HepG2 (cell line): ENCODE measurements around the gene TDRD9. TPM values are rescaled to one million over a fixed set of nuclear protein-coding genes. Genes with fewer than 3 reads are reported as not detected.

Source experiments
- ATAC-seq: fragments of 200-7000 bp; cut with Tn5 transposase; 3 replicates; pipeline ENCODE4 v1.9.1; 2020; ENCODE audit warnings: mild to moderate bottlenecking, moderate library complexity
- BruUV-seq: library from RNA; stranded (reverse); fragments of 400-500 nt; replicated peaks from 2 replicates; lab custom pipeline; 2021; lab: Mats Ljungman, UMichigan
- CTCF ChIA-PET: fragments of 300-600 bp; formaldehyde crosslinking; extraction: SDS; loops from one replicate; lab custom pipeline; 2021; ENCODE audit warnings: low total read pairs, inconsistent platforms, low intra/inter-chr PET ratio; lab: Yijun Ruan, JAX
- POLR2A ChIA-PET: fragments of 350-600 bp; sonication (Branson Sonifier 250); formaldehyde crosslinking; loops from one replicate; lab custom pipeline; 2020; ENCODE audit warnings: antibody characterized with exemption, inconsistent platforms; lab: Yijun Ruan, JAX
- DNase-seq: peaks from one replicate; pipeline ENCODE4 v3.0.0-alpha.2; 2015; ENCODE audit warnings: low spot score
- FAIRE-seq: peaks from 3 replicates; lab custom pipeline; 2011; peaks lifted over from hg19 to GRCh38; lab: Jason Lieb, UNC
- H2AFZ ChIP-seq: one replicate; pipeline ENCODE4 v1.6.1; 2011; ENCODE audit warnings: low read length, inconsistent platforms
- H3K27ac ChIP-seq: fragments of 300-600 bp; 3 replicates; pipeline ENCODE4 v1.8.0; 2011; ENCODE audit warnings: mixed run types, mild to moderate bottlenecking, mixed read lengths, low read length, inconsistent platforms; ENCODE audit not compliant: insufficient read depth; ENCODE audit errors: extremely low read length
- H3K27me3 ChIP-seq, 2 experiments: fragments of 200-600 bp in 1 of 2; 2 replicates in 1 of 2; 3 replicates in 1 of 2; pipeline versions ENCODE4 v1.6.0 to v1.8.0; 2011; ENCODE audit warnings: low read length in 2 of 2, mild to moderate bottlenecking in 2 of 2, moderate library complexity in 2 of 2, inconsistent platforms in 1 of 2; ENCODE audit not compliant: insufficient read depth in 2 of 2, control insufficient read depth in 1 of 2
- H3K36me3 ChIP-seq, 2 experiments: fragments of 200-600 bp in 1 of 2; replicated peaks in 1 of 2; 2 replicates in 1 of 2; 3 replicates in 1 of 2; pipeline versions ENCODE4 v1.5.1 to v1.8.0; 2011; ENCODE audit warnings: low read length in 2 of 2, inconsistent platforms in 1 of 2; ENCODE audit not compliant: insufficient read depth in 2 of 2, control insufficient read depth in 1 of 2
- H3K4me1 ChIP-seq: 2 replicates; pipeline ENCODE4 v1.5.1; 2012; ENCODE audit warnings: low read length, inconsistent platforms; ENCODE audit not compliant: insufficient read depth
- H3K4me2 ChIP-seq: 2 replicates; pipeline ENCODE4 v1.6.0; 2011; ENCODE audit warnings: low read depth, low read length, inconsistent platforms
- H3K4me3 ChIP-seq, 3 experiments: fragments of 200-600 bp in 1 of 3; sonication (generic), shearing (Covaris generic) in 1 of 3; replicated peaks in 1 of 3; 2 replicates each; pipeline ENCODE4 v1.5.1; 2011 to 2016; ENCODE audit warnings: low read length in 3 of 3, inconsistent platforms in 2 of 3, low read depth in 2 of 3, mild to moderate bottlenecking in 2 of 3, control low read depth in 1 of 3, mixed read lengths in 1 of 3; ENCODE audit not compliant: insufficient read depth in 1 of 3
- H3K79me2 ChIP-seq: one replicate; pipeline ENCODE4 v1.6.1; 2011; ENCODE audit warnings: low read length, inconsistent platforms; ENCODE audit not compliant: insufficient read depth
- H3K9ac ChIP-seq: 2 replicates; pipeline ENCODE4 v1.6.0; 2011; ENCODE audit warnings: mild to moderate bottlenecking, low read depth, low read length, inconsistent platforms; ENCODE audit not compliant: insufficient read depth
- H3K9me3 ChIP-seq: 2 replicates; pipeline ENCODE4 v1.5.1; 2012; ENCODE audit warnings: mild to moderate bottlenecking, low read length
- H4K20me1 ChIP-seq: 2 replicates; pipeline ENCODE4 v1.6.0; 2011; ENCODE audit warnings: inconsistent platforms, mild to moderate bottlenecking, low read length, moderate library complexity; ENCODE audit not compliant: insufficient read depth
- ETS1 ChIP-seq: sonication (generic); formaldehyde crosslinking; IDR thresholded peaks from 2 replicates; pipeline ENCODE4 v1.4.0; 2020; ENCODE audit warnings: missing genetic modification reagents
- HNF1B ChIP-seq: sonication (generic); formaldehyde crosslinking; IDR thresholded peaks from 2 replicates; pipeline ENCODE4 v1.5.1; 2020; ENCODE audit warnings: mild to moderate bottlenecking, moderate library complexity, missing genetic modification reagents
- IKZF1 ChIP-seq: fragments of 450-650 bp; IDR thresholded peaks from 2 replicates; pipeline ENCODE4 v1.7.1; 2016
- KDM3A ChIP-seq: IDR thresholded peaks from 2 replicates; pipeline ENCODE4 v1.6.1; 2018; ENCODE audit warnings: low read depth, missing compliant biosample characterization
- MLX ChIP-seq: IDR thresholded peaks from 2 replicates; pipeline ENCODE4 v1.6.1; 2016
- PCBP2 ChIP-seq: fragments of 200-400 bp; formaldehyde crosslinking; optimal IDR thresholded peaks from 2 replicates; pipeline ENCODE3; 2018; ENCODE audit warnings: low read length, low read depth; ENCODE audit not compliant: poor library complexity, severe bottlenecking
- SIN3B ChIP-seq: fragments of 150-350 bp; IDR thresholded peaks from 2 replicates; pipeline ENCODE4 v1.6.1; 2014; ENCODE audit warnings: low read length
- SMARCC2 ChIP-seq: fragments of 450-650 bp; IDR thresholded peaks from 2 replicates; pipeline ENCODE4 v1.6.1; 2017; ENCODE audit warnings: antibody characterized with exemption, mild to moderate bottlenecking
- TCF7 ChIP-seq: sonication (generic); IDR thresholded peaks from 2 replicates; pipeline ENCODE4 v1.6.1; 2016; ENCODE audit warnings: antibody characterized with exemption, low read depth
- ZFP37 ChIP-seq: sonication (generic); formaldehyde crosslinking; IDR thresholded peaks from 2 replicates; pipeline ENCODE4 v1.4.0; 2020; ENCODE audit warnings: missing genetic modification reagents, borderline replicate concordance
- ZFP91 ChIP-seq: sonication (generic); formaldehyde crosslinking; IDR thresholded peaks from 2 replicates; pipeline ENCODE4 v1.9.0; 2022; ENCODE audit warnings: missing genetic modification reagents, mild to moderate bottlenecking, borderline replicate concordance
- ZNF431 ChIP-seq: sonication (generic); formaldehyde crosslinking; IDR thresholded peaks from 2 replicates; pipeline ENCODE4 v1.9.0; 2022; ENCODE audit warnings: missing genetic modification reagents, low read depth, mild to moderate bottlenecking, borderline replicate concordance
- ZNF468 ChIP-seq: sonication (generic); formaldehyde crosslinking; IDR thresholded peaks from 2 replicates; pipeline ENCODE4 v1.8.0; 2022; ENCODE audit warnings: mild to moderate bottlenecking, moderate library complexity, missing genetic modification reagents
- ZNF800 ChIP-seq: sonication (generic); formaldehyde crosslinking; IDR thresholded peaks from 2 replicates; pipeline ENCODE4 v1.4.0; 2020; ENCODE audit warnings: missing genetic modification reagents
- ZUFSP ChIP-seq: sonication (generic); formaldehyde crosslinking; IDR thresholded peaks from 2 replicates; pipeline ENCODE4 v1.9.0; 2021; ENCODE audit warnings: missing genetic modification reagents, mild to moderate bottlenecking, borderline replicate concordance
- WGBS: methylation state at CpG from one replicate; pipeline ENCODE4 v1.1.6; 2017; ENCODE audit warnings: low lambda C conversion rate; 5-methylcytosine and 5-hydroxymethylcytosine counted together
- in situ Hi-C: cut with HindIII; loops from 2 replicates; pipeline ENCODE4 v1.10.0; 2017; ENCODE audit warnings: low pct_unique_long_range_greater_than_20kb; ENCODE audit not compliant: extremely low pct_ligation_motif_present
- intact Hi-C: fragments of 100-400 bp; cut with micrococcal nuclease; formaldehyde crosslinking; loops from one replicate; pipeline ENCODE4 v1.10.0; 2022; ENCODE audit not compliant: unreplicated experiment
- polyA plus RNA-seq, 8 experiments: library from polyadenylated mRNA; depleted of rRNA in 3 of 8; stranded (reverse) in 7 of 8; unstranded in 1 of 8; fragments of >200 nt; fragmentation: Illumina TruSeq in 4 of 8; extraction: Trizol in 4 of 8; gene quantifications; 2 replicates each; pipeline versions ENCODE4 v1.2.1 to v1.2.3, GENCODE V29; 2011 to 2016; ENCODE audit warnings: low read depth in 4 of 8, missing spikeins in 1 of 8, mixed read lengths in 1 of 8; ENCODE audit not compliant: insufficient read depth in 1 of 8
- total RNA-seq, 5 experiments: library from RNA; depleted of rRNA; stranded (reverse); fragments of >200 nt; fragmentation: Illumina TruSeq; extraction: Trizol; gene quantifications; 2 replicates each; pipeline ENCODE4 v1.2.3, GENCODE V29; 2016; ENCODE audit warnings: low read depth in 1 of 5

Gene TDRD9
- total and polyA plus RNA-seq, 2 of the 13 experiments (the other 11 are each of a cell fraction or from before 2014, with no cell fraction given): not detected

GRCh38 chr14:104085032-104085888, 157.0 kb downstream of the TDRD9 start, which contains the start of gene ASPG:
ASPG (plus strand) TSS chr14:104085700; CDS start chr14:104085771, 71 bp downstream.
- Histone ChIP-seq H3K9me3 (no peaks in the 10 kb centered on the region), H3K4me1 (peaks cover 17% of the 10 kb centered on the region), H3K27me3 (peaks cover 1 to 48% of the 10 kb centered on the region in 2 experiments), H3K9ac (no peak within 1 kb of the TSS), H3K4me3 (no peak within 1 kb of the TSS), H3K36me3 (no peaks in the 10 kb centered on the region), H3K27ac (no peak within 1 kb of the TSS), H3K79me2 (no peaks in the 10 kb centered on the region), H3K4me2 (no peak within 1 kb of the TSS), H4K20me1 (no peaks in the 10 kb centered on the region), H2AFZ (no peak within 1 kb of the TSS)
- in situ Hi-C loops (no loop called here), intact Hi-C loops (no loop called here)
- no peak for ATAC-seq
- ChIA-PET POLR2A (no interaction called here), CTCF (no interaction called here)
- no peak for DNase-seq
- no peak for FAIRE-seq
- no TSS peak for BruUV-seq
- 55% methylated on average over 41 of the region's 70 CpGs for WGBS
- no peak for TF ChIP-seq ZNF468 (CRISPR knock-in tag)
- no peak for TF ChIP-seq SMARCC2
- no peak for TF ChIP-seq ZFP37 (CRISPR knock-in tag)
- TF ChIP-seq ZNF431 (CRISPR knock-in tag): no peak
- TF ChIP-seq KDM3A (CRISPR knock-in tag): no peak
- TF ChIP-seq MLX (CRISPR knock-in tag): no peak
- no peak for TF ChIP-seq ZNF800 (CRISPR knock-in tag)
- TF ChIP-seq ZFP91 (CRISPR knock-in tag): no peak
- TF ChIP-seq SIN3B: no peak
- no peak for TF ChIP-seq IKZF1
- no peak for TF ChIP-seq HNF1B (CRISPR knock-in tag)
- no peak for TF ChIP-seq ZUFSP
- TF ChIP-seq ETS1 (CRISPR knock-in tag): no peak
- no peak for TF ChIP-seq PCBP2
- no peak for TF ChIP-seq TCF7
